IMR-90 (cell line): ENCODE results near the gene SHLD1. TPM values are rescaled to one million over a fixed set of nuclear protein-coding genes. Genes with fewer than 3 reads are reported as not detected.

Experiments used
- ATAC-seq: fragments of 200-7000 bp; cut with Tn5 transposase; 2 replicates; pipeline ENCODE4 v1.9.1; 2020; ENCODE audit warnings: low read depth, mild to moderate bottlenecking, moderate library complexity
- BruUV-seq: library from RNA; stranded (reverse); fragments of 400-500 nt; replicated peaks from 2 replicates; lab custom pipeline; 2021; lab: Mats Ljungman, UMichigan
- CTCF ChIA-PET: fragments of 300-600 bp; formaldehyde crosslinking; extraction: SDS; loops from one replicate; lab custom pipeline; 2021; ENCODE audit warnings: antibody characterized with exemption; lab: Yijun Ruan, JAX
- POLR2A ChIA-PET: fragments of 300-600 bp; sonication (Branson Sonifier 250); formaldehyde crosslinking; loops from one replicate; lab custom pipeline; 2022; ENCODE audit warnings: antibody characterized with exemption; ENCODE audit not compliant: unreplicated experiment; lab: Charles Lee
- DNase-seq: peaks from one replicate; pipeline ENCODE4 v3.0.0; 2013
- H2AFZ ChIP-seq: replicated peaks from 2 replicates; pipeline ENCODE3; 2013; ENCODE audit warnings: low read length, mild to moderate bottlenecking; ENCODE audit not compliant: poor library complexity
- H2AK5ac ChIP-seq: 2 replicates; pipeline ENCODE4 v1.6.1; 2013; ENCODE audit warnings: low read depth, low read length, inconsistent platforms
- H2AK9ac ChIP-seq: replicated peaks from 2 replicates; pipeline ENCODE3; 2013; ENCODE audit warnings: mild to moderate bottlenecking, low read depth, low read length, moderate library complexity; ENCODE audit not compliant: poor library complexity
- H2BK120ac ChIP-seq: 2 replicates; pipeline ENCODE4 v1.6.1; 2013; ENCODE audit warnings: low read depth, low read length, inconsistent platforms
- H2BK15ac ChIP-seq: 3 replicates; pipeline ENCODE4 v1.6.1; 2013; ENCODE audit warnings: low read depth, low read length, inconsistent platforms
- H2BK20ac ChIP-seq: 2 replicates; pipeline ENCODE4 v1.6.1; 2013; ENCODE audit warnings: low read depth, mild to moderate bottlenecking, inconsistent platforms, low read length, moderate library complexity
- H2BK5ac ChIP-seq: 2 replicates; pipeline ENCODE4 v1.6.1; 2013; ENCODE audit warnings: mild to moderate bottlenecking, low read depth, low read length, inconsistent platforms; ENCODE audit not compliant: poor library complexity, severe bottlenecking
- H3K14ac ChIP-seq: replicated peaks from 2 replicates; pipeline ENCODE4 v1.6.1; 2013; ENCODE audit warnings: low read depth, low read length, inconsistent platforms
- H3K18ac ChIP-seq: 2 replicates; pipeline ENCODE4 v1.6.1; 2013; ENCODE audit warnings: low read depth, low read length, control low read depth
- H3K23ac ChIP-seq: 2 replicates; pipeline ENCODE4 v1.6.1; 2013; ENCODE audit warnings: low read depth, low read length, inconsistent platforms
- H3K27ac ChIP-seq: 2 replicates; pipeline ENCODE4 v1.5.1; 2013; ENCODE audit warnings: mild to moderate bottlenecking, control low read depth, low read length; ENCODE audit not compliant: insufficient read depth
- H3K27me3 ChIP-seq: 2 replicates; pipeline ENCODE4 v1.6.1; 2013; ENCODE audit warnings: low read length; ENCODE audit not compliant: control insufficient read depth, insufficient read depth
- H3K36me3 ChIP-seq: 2 replicates; pipeline ENCODE4 v1.6.1; 2013; ENCODE audit warnings: low read length, mixed read lengths; ENCODE audit not compliant: control insufficient read depth, insufficient read depth
- H3K4ac ChIP-seq: 2 replicates; pipeline ENCODE4 v1.6.1; 2013; ENCODE audit warnings: low read depth, low read length, inconsistent platforms
- H3K4me1 ChIP-seq: 2 replicates; pipeline ENCODE4 v1.6.1; 2013; ENCODE audit warnings: low read length, mixed read lengths; ENCODE audit not compliant: control insufficient read depth, insufficient read depth
- H3K4me2 ChIP-seq: 2 replicates; pipeline ENCODE4 v1.6.1; 2013; ENCODE audit warnings: low read depth, mild to moderate bottlenecking, control low read depth, low read length, moderate library complexity
- H3K4me3 ChIP-seq: 2 replicates; pipeline ENCODE4 v1.5.1; 2013; ENCODE audit warnings: low read depth, mild to moderate bottlenecking, control low read depth, low read length, moderate library complexity; ENCODE audit not compliant: insufficient read depth
- H3K56ac ChIP-seq: 2 replicates; pipeline ENCODE4 v1.6.1; 2013; ENCODE audit warnings: low read length, inconsistent platforms; ENCODE audit not compliant: insufficient read depth; ENCODE audit errors: extremely low read depth
- H3K79me1 ChIP-seq, 2 experiments: 2 replicates each; pipeline ENCODE4 v1.6.1; 2013; ENCODE audit warnings: low read length in 2 of 2, inconsistent platforms in 1 of 2, low read depth in 1 of 2
- H3K9ac ChIP-seq: 2 replicates; pipeline ENCODE4 v1.6.1; 2013; ENCODE audit warnings: low read depth, low read length, control low read depth
- H3K9me1 ChIP-seq: 2 replicates; pipeline ENCODE4 v1.6.1; 2013; ENCODE audit warnings: low read length, inconsistent platforms; ENCODE audit not compliant: insufficient read depth
- H3K9me3 ChIP-seq: 2 replicates; pipeline ENCODE4 v1.6.1; 2013; ENCODE audit warnings: low read length; ENCODE audit not compliant: control insufficient read depth, insufficient read depth
- H4K20me1 ChIP-seq: 2 replicates; pipeline ENCODE4 v1.6.1; 2013; ENCODE audit warnings: low read length, inconsistent platforms; ENCODE audit not compliant: insufficient read depth
- H4K5ac ChIP-seq: 2 replicates; pipeline ENCODE4 v1.6.1; 2013; ENCODE audit warnings: mild to moderate bottlenecking, low read depth, low read length, control low read depth
- H4K8ac ChIP-seq, 2 experiments: 2 replicates each; pipeline ENCODE4 v1.6.1; 2013; ENCODE audit warnings: low read depth in 2 of 2, low read length in 2 of 2, control low read depth in 1 of 2, inconsistent platforms in 1 of 2
- H4K91ac ChIP-seq: 2 replicates; pipeline ENCODE4 v1.6.1; 2013; ENCODE audit warnings: low read depth, low read length, inconsistent platforms; ENCODE audit not compliant: insufficient read depth
- BHLHE40 ChIP-seq: fragments of 150-350 bp; IDR thresholded peaks from 2 replicates; pipeline ENCODE4 v1.6.1; 2016; ENCODE audit warnings: mild to moderate bottlenecking, low read depth, low read length
- CEBPB ChIP-seq: IDR thresholded peaks from 2 replicates; pipeline ENCODE4 v1.6.1; 2012; ENCODE audit warnings: low read depth, low read length, improper control_type of control experiment
- CHD1 ChIP-seq: IDR thresholded peaks from 2 replicates; pipeline ENCODE4 v1.6.1; 2012; ENCODE audit warnings: low read depth, low read length, improper control_type of control experiment
- CTCF ChIP-seq: conservative IDR thresholded peaks from 2 replicates; pipeline ENCODE4 v1.5.1; 2012; ENCODE audit warnings: mild to moderate bottlenecking, low read depth, low read length, improper control_type of control experiment
- MAFK ChIP-seq: IDR thresholded peaks from 2 replicates; pipeline ENCODE4 v1.6.1; 2012; ENCODE audit warnings: low read depth, low read length, improper control_type of control experiment
- MXI1 ChIP-seq: IDR thresholded peaks from 2 replicates; pipeline ENCODE4 v1.6.1; 2012; ENCODE audit warnings: low read depth, mild to moderate bottlenecking, low read length, moderate library complexity, borderline replicate concordance
- NFE2L2 ChIP-seq: fragments of 150-350 bp; IDR thresholded peaks from 2 replicates; pipeline ENCODE4 v1.6.1; 2016; ENCODE audit warnings: low read depth, mild to moderate bottlenecking, low read length
- POLR2A ChIP-seq: IDR thresholded peaks from 2 replicates; pipeline ENCODE4 v1.6.1; 2012; ENCODE audit warnings: mild to moderate bottlenecking, low read depth, low read length
- RAD21 ChIP-seq: IDR thresholded peaks from 2 replicates; pipeline ENCODE4 v1.6.1; 2012; ENCODE audit warnings: low read length, improper control_type of control experiment
- RCOR1 ChIP-seq: IDR thresholded peaks from 2 replicates; pipeline ENCODE4 v1.6.1; 2012; ENCODE audit warnings: mild to moderate bottlenecking, low read length, improper control_type of control experiment; ENCODE audit not compliant: insufficient replicate concordance
- RFX5 ChIP-seq: IDR thresholded peaks from 2 replicates; pipeline ENCODE4 v1.8.0; 2012; ENCODE audit warnings: low read depth, mild to moderate bottlenecking, low read length, moderate library complexity
- USF2 ChIP-seq: fragments of 150-350 bp; IDR thresholded peaks from 2 replicates; pipeline ENCODE4 v1.6.1; 2017; ENCODE audit warnings: mild to moderate bottlenecking, antibody characterized with exemption, low read length, low read depth
- WGBS, 2 experiments: methylation state at CpG; one replicate each; pipeline versions ENCODE4 v1.1.5 to v1.1.7; 2013; ENCODE audit warnings: missing lambda C conversion rate in 2 of 2; ENCODE audit not compliant: insufficient read length in 1 of 2; ENCODE audit errors: extremely low coverage in 2 of 2; 5-methylcytosine and 5-hydroxymethylcytosine counted together
- dilution Hi-C: fragments of 300-500 bp; cut with HindIII; formaldehyde crosslinking; loops from one replicate; pipeline ENCODE4 v1.14.3; 2018; ENCODE audit warnings: low sequenced_read_pairs; ENCODE audit not compliant: unreplicated experiment
- in situ Hi-C: fragments of 300-500 bp; cut with MboI; formaldehyde crosslinking; loops from 3 replicates; pipeline ENCODE4 v1.14.3; 2019; ENCODE audit warnings: low sequenced_read_pairs, inconsistent platforms, mixed read lengths
- intact Hi-C: fragments of 100-400 bp; cut with micrococcal nuclease; formaldehyde crosslinking; loops from 2 replicates; pipeline ENCODE4 v1.10.0; 2022
- polyA plus RNA-seq, 3 experiments: library from polyadenylated mRNA; depleted of rRNA; stranded (reverse); fragments of >200 nt; gene quantifications; 2 replicates each; pipeline ENCODE4 v1.2.3, GENCODE V29; 2012; ENCODE audit warnings: low replicate concordance in 1 of 3
- total RNA-seq: library from RNA; depleted of rRNA; stranded (reverse); fragments of >200 nt; gene quantifications from 2 replicates; pipeline ENCODE4 v1.2.3, GENCODE V29; 2012

The SHLD1 gene
- total and polyA plus RNA-seq, 2 of the 4 experiments (the other 2 are of a cell fraction) = 2.6 to 3.0 TPM

DNA sequence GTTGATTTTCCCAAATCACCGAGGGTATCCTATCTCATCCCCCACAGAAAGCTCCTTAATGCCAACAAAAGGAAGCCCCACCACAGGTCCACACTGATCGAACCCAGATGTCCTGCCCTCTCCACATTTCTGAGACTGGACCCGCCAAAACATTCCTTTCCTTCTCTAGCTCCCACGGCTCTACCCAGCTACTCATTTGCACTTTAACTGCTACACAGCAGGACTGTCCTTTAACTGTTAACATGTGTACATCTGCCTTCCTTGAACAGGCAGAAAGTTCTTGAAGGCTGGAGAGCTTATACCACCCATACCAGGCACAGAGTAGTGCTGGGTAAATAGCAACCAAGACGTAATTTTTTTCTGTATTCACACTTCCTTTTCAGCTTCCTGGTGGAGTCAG, 131.5 kb downstream of the SHLD1 start:
- Histone ChIP-seq H3K4me3 (no peak overlapping the region), H3K9ac (no peak overlapping the region), H4K5ac (no peak overlapping the region), H3K4me1 (no peaks in the 10 kb centered on the region), H3K23ac (no peak overlapping the region), H3K27ac (no peak overlapping the region), H2AK9ac (no peak overlapping the region), H2AK5ac (no peak overlapping the region), H2BK20ac (no peak overlapping the region), H2BK15ac (no peak overlapping the region), H3K18ac (no peak overlapping the region), H3K14ac (no peak overlapping the region), H3K9me3 (no peaks in the 10 kb centered on the region), H3K36me3 (no peaks in the 10 kb centered on the region), H4K91ac (no peak overlapping the region), H3K79me1 (no peaks in the 10 kb centered on the region), H2BK120ac (no peak overlapping the region), H3K9me1 (no peaks in the 10 kb centered on the region), H3K4ac (no peak overlapping the region), H4K20me1 (no peaks in the 10 kb centered on the region), H2AFZ (no peak overlapping the region), H3K4me2 (no peak overlapping the region), H3K56ac (no peak overlapping the region), H3K27me3 (peaks cover 15% of the 10 kb centered on the region), H2BK5ac (no peak overlapping the region), H4K8ac (no peak overlapping the region)
- no TSS peak for BruUV-seq
- no peak for DNase-seq
- POLR2A ChIA-PET = interaction anchor here (0.5 kb wide), 1 partner anchor 57 kb away, joined by 3 read pairs; no protein-coding TSS in a partner anchor
- WGBS, 2 experiments = 41% methylated on average over 3 of the region's 5 CpGs; no CpG with 5 or more reads in 1 of the 2 experiments
- no peak for TF ChIP-seq MXI1
- TF ChIP-seq POLR2A = no peak
- TF ChIP-seq RCOR1 = no peak
- no peak for TF ChIP-seq BHLHE40
- TF ChIP-seq USF2 = no peak
- no peak for TF ChIP-seq RAD21
- no peak for TF ChIP-seq RFX5
- no peak for TF ChIP-seq CEBPB
- TF ChIP-seq MAFK = no peak
- TF ChIP-seq NFE2L2 = no peak
- no peak for TF ChIP-seq CTCF
- TF ChIP-seq CHD1 = no peak
- intact Hi-C loops = no loop called here
- ATAC-seq = no peak
- in situ Hi-C loops = no loop called here
- CTCF ChIA-PET = no interaction called here
- dilution Hi-C loops = no loop called here
